GM21619 (cell line): Measurements from ENCODE around the gene THUMPD3.
A peak's percentile ranks its signal among the peaks of the same experiment; 100 is the strongest.

Experiments used
- ATAC-seq: cut with Tn5 transposase; IDR thresholded peaks from one replicate; pipeline ENCODE4 v1.9.1; 2021; ENCODE audit not compliant: unreplicated experiment

THUMPD3 gene

DNA sequence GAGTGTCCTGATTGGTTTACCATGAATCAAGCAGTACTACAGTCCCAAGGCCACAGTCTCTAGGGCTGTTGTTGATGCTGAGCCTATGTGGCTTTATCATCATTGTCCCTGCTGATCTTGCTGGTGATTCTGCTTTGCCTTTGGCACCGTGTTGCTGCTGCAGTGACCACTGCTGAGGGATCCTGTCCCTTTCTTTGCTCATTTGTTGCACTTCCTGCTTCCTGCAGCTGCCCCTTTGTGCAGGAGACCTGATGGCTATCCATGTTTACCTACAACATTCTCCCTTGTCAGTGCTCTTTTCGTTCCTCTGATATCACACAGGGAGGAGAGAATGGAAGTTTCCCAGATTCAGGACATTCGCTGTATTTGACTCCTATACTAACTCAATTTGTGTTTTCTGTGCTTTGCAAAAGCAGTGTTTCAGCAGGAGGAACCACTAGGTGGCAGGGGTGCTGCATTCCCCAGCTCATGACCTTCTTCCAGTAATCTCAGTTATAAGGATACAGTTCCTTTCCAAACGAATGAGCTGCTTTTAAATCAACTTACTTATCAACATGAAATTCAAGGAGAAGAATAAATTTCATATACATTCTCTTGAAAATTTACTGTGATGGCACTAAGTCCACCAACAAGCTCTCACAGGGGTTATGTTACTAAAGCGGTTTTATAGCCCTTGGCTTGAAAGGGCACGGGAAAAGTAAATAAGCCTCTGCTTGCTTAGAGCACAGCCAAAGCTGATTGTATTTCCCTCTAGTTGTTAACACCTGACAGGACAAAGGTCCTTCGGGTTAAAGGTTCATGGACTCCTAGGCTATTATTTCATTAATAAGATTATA is 9.7 kb upstream of the THUMPD3 start:
- peak; percentile 56 for ATAC-seq

- ATAC-seq = no peak
These were observed 1.0 kb upstream of the THUMPD3 start for GRCh38 chr3:9361691-9362388.

GRCh38 chr3:9369508-9369907 is 6.7 kb downstream of the THUMPD3 start:
- ATAC-seq = no peak

GRCh38 chr3:9373465-9373864 is 10.6 kb downstream of the THUMPD3 start:
- no peak for ATAC-seq

DNA sequence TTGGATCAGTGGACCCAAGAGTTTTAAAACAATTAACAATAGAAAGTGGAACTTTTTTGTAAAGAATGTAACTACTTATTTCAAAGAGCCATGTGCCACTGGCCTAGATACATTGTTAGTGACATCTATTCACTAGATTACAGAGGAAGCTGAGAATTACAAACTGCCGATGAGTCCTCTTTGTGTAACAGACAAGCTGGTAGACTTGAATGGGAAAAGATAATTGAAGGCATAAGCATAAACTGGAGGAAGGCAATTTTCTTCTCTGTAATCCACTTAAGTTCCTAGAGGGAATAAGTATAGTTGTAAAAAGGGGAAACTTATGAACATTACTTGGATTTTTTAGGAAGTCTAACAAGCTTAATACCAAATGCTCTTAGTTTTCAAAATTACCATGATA is 15.1 kb downstream of the THUMPD3 start:
- ATAC-seq = no peak

DNA sequence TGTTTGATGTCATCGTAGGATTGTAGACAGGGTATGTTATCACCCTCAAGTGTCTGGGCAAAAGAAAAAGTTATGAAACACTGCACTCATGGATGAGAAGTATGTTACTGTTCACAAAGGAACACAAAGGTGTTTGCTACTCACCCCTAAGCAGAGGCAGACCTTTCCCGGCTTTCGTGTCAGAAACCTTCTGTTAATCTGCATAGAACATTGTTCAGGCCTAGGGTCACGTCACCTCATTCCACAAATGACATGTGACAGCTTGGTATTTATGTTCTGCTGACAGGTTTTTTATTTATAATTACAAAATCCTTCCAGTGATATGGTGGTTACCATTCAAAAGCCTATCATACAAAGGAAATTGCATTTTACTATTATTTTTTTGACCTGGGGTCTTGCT is 16.5 kb downstream of the THUMPD3 start:
- ATAC-seq = no peak

DNA sequence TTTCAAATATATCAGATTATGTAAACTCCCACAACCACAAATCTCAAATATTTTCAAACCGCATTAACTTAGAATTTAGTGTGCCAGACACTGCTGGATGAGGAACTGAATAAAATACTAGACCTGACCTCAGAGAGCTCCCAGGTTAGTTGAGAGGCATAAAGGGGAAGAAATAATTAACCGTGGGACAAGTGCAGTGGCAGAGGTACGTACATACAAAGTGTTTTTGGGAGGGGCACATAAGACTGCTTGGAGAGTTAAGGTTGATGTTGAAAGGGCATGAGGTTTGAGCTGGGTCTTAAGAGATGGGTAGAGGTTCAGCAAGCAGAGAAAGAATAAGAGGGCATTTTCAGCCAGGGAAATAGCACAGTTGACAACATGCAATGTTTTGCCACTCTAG is 17.2 kb downstream of the THUMPD3 start:
- ATAC-seq = no peak

DNA sequence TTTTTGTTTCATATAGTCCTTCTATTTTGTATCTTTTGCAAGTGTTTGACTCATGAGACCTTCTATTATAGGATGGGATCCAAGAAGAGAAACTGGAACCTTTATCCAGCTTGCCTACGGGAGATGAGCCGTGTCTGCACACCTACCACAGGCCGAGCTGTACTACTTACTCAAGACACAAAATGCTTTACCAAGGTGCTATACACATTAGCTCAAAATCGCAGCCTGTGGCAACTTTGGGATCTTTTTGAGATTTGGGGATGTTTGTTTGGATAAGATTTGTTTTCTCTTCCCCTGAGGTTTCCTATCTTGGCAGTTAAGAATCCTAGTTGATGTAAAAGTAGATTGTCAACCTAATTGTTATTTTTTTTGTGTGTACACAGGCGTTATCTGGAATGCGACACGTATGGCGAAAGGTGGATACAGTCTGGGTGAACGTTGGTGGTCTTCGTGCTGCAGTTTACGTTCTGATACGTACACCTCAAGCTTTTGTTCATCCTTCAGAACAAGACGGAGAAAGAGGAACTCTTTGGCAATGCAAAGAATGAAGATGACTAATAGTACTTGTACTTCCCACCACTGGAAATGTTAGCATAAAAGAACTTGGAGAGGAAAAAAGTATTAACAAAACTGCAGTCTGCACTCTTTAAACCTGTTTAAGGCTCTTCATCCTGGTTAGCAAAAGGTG is 21.4 kb downstream of the THUMPD3 start:
- ATAC-seq = no peak

DNA sequence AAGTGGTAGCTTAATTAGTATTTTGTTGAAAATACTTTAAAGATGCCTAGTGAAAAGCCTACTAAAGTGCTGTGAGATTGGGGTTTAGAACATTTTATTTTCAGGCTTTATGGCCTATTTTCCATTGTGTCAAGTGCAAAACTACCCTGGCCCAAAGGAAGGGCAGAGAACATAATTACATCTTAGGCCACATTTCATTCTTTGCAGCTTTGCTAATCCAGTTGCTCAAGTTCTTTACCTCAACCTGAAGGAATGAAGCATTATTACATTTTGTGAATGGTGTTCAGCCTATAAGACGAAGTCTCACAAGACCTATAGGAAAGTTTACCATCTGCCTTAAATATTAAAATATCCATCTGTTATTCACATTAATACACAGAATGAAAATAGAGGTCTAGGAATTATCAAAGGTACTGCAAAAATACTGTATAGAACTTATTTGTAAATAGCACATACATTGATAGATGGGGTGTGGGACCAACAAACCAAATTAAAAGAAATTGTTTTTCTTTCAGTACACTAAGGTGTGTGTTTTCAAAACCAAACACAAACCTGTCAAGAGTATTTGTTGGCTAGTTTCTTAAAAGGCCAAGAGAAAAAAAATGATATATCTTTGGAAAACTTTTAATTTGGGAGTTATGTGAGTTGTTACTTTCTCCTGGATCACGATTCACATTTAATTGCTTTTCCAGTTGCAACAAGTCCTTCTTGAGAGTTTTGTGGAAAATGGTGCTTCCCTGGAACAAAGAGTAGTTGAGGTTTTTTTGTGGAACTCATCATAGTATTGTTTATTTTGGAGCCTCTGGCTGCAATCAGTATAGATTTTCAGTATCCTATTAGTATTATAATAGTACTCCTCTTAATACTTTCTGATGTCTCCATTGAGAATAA is 22.6 kb downstream of the THUMPD3 start:
- ATAC-seq = no peak

DNA sequence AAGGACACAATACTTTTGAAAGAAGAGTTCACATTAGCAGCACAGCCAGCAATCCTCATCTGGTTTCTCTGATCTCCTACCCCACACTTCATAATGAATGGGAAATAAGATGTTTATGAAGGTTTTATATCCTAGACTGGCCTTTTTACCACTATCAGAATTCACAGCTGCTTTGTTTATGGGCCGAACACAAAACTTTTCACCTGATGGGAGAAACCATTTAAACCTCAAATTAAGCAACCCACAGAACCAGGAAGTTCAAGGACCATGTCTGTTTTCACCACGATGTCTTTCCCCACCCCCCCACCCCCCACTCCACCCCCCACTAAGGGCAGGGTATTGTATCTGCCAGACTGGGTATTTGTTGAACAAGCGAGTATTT is 23.2 kb downstream of the THUMPD3 start:
- ATAC-seq = no peak

- ATAC-seq = no peak
These were observed 23.9 kb downstream of the THUMPD3 start for GRCh38 chr3:9386501-9387321.

- no peak for ATAC-seq
These were observed 24.4 kb downstream of the THUMPD3 start for GRCh38 chr3:9387322-9387655.

DNA sequence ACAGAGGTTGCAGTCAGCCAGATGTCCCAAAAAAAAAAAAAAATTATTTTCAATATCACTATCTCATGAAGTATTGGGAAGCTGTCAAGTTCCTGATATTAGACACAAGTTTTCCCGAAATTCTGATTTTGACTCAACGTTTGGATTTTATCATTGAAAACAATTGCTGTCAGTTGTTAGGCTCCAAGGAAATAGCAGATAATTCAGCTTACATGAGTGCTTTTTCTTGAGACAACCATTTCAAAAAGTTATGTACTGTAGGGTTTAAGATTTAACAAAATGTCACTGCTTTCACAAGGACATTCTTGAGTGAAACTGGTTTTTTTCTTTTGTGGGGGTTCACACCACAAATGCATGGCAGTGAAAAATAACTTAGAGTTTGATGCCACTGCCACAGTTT is 25.3 kb downstream of the THUMPD3 start:
- ATAC-seq = no peak

- no peak for ATAC-seq
These were observed 25.9 kb downstream of the THUMPD3 start for GRCh38 chr3:9388562-9389272.

DNA sequence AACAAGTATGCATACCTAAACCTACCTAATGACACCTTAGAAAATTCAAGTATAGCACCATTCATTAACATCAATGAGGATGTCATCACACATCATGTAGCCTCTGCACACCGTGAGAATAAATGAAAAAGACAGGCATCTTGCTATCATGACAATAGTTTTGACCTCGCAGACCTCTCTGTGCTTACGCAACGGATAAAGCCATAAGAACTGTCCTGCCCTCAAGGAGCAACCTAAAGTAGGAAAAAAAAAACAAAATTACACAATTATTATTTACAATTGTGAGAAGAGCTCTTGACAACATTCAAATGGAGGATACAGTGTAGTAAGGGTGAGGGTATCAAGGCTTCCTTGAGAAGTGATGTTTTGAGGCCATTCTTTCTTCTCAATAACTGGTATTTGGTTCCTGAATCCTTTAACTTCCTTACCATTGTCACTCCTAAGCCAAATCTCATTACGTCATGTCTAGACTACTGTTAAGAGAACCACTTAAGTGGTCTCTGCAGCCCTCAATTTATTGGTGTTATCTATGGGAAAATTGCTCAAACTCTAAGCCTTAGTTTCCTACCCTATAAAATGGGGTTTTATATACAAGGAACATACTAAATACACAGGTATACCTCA is 27.5 kb downstream of the THUMPD3 start:
- ATAC-seq = no peak

- no peak for ATAC-seq
These were observed 29.2 kb downstream of the THUMPD3 start for GRCh38 chr3:9392041-9392440.

DNA sequence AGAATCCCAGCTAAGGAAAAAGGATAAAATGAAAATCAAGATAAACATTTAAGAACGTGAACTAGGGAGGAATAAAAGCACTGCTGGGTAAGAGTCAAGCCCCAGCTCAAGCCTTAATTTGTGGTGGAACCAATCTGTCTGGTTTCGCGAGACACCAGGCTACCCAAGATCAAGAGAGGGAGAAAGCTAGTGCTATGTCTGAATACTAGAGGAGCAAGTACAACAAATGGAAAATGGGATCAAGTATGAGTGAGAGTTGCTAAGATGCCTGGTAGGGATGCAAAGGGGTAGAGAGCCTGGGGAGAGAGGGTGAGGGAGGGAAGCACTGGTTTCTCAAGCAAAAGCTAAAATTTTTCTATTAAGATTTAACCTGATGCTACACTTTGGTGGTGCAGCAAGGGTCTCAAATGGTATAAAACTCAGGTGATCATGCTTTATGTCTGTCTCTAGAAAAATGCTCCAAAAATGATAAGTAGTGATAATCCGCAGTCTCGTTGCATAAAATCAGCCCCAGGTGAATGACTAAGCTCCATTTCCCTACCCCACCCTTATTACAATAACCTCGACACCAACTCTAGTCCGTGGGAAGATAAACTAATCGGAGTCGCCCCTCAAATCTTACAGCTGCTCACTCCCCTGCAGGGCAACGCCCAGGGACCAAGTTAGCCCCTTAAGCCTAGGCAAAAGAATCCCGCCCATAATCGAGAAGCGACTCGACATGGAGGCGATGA is 32.9 kb downstream of the THUMPD3 start:
- no peak for ATAC-seq

DNA sequence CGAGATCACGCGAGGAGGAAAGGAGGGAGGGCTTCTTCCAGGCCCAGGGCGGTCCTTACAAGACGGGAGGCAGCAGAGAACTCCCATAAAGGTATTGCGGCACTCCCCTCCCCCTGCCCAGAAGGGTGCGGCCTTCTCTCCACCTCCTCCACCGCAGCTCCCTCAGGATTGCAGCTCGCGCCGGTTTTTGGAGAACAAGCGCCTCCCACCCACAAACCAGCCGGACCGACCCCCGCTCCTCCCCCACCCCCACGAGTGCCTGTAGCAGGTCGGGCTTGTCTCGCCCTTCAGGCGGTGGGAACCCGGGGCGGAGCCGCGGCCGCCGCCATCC is 33.4 kb downstream of the THUMPD3 start:
- peak; percentile 30 for ATAC-seq
